HCT116 (cell line): ENCODE measurements around the gene DIDO1. TPM values are rescaled to one million over a fixed set of nuclear protein-coding genes. Genes with fewer than 3 reads are reported as not detected.

ENCODE experiments used
- ATAC-seq: fragments of 200-7000 bp; cut with Tn5 transposase; 2 replicates; pipeline ENCODE4 v1.9.1; 2020; ENCODE audit warnings: mild to moderate bottlenecking, moderate library complexity
- BruUV-seq: library from RNA; stranded (reverse); fragments of 400-500 nt; replicated peaks from 2 replicates; lab custom pipeline; 2021; lab: Mats Ljungman, UMichigan
- CTCF ChIA-PET: fragments of 300-600 bp; sonication (Branson Sonifier 250); formaldehyde crosslinking; loops from one replicate; lab custom pipeline; 2021; ENCODE audit warnings: antibody characterized with exemption; lab: Charles Lee
- POLR2A ChIA-PET: fragments of 300-600, 350-600 bp; sonication (Branson Sonifier 250); formaldehyde crosslinking; loops from one replicate; lab custom pipeline; 2021; ENCODE audit warnings: antibody characterized with exemption; lab: Charles Lee
- RAD21 ChIA-PET, 2 experiments: fragments of 300-600 bp; sonication (Branson Sonifier 250); formaldehyde crosslinking; loops; one replicate each; lab custom pipeline; 2023; ENCODE audit warnings: low total read pairs in 2 of 2; ENCODE audit not compliant: uncharacterized antibody in 2 of 2, unreplicated experiment in 2 of 2, low non-redundant PET in 1 of 2; lab: Charles Lee
- DNase-seq: peaks from one replicate; pipeline ENCODE4 v3.0.0-alpha.2; 2010; ENCODE audit warnings: low read depth, low spot score
- H2AFZ ChIP-seq: fragments of 200-600 bp; shearing (Covaris generic), sonication (generic); 2 replicates; pipeline ENCODE4 v1.6.1; 2017; ENCODE audit warnings: low read depth, mixed run types, mixed read lengths, antibody characterized with exemption, low read length; ENCODE audit not compliant: poor library complexity, severe bottlenecking
- H3K27ac ChIP-seq: 2 replicates; pipeline ENCODE4 v1.5.1; 2012; ENCODE audit warnings: low read depth, low read length
- H3K27me3 ChIP-seq: fragments of 200-600 bp; sonication (generic); 2 replicates; pipeline ENCODE4 v1.6.1; 2016; ENCODE audit warnings: mixed run types, low read length, mixed read lengths; ENCODE audit not compliant: insufficient read depth
- H3K36me3 ChIP-seq, 2 experiments: fragments of 200-500 bp in 1 of 2; fragments of 200-600 bp in 1 of 2; sonication (Bioruptor generic) in 1 of 2; sonication (generic) in 1 of 2; 2 replicates each; pipeline versions ENCODE4 v1.5.1 to v1.6.1; 2014 to 2016; ENCODE audit warnings: low read length in 2 of 2, inconsistent platforms in 1 of 2, mixed read lengths in 1 of 2, mixed run types in 1 of 2; ENCODE audit not compliant: insufficient read depth in 2 of 2, control insufficient read depth in 1 of 2
- H3K4me1 ChIP-seq, 2 experiments: fragments of 200-600 bp in 1 of 2; sonication (generic) in 1 of 2; 2 replicates each; pipeline versions ENCODE4 v1.5.1 to v1.6.1; 2012 to 2017; ENCODE audit warnings: low read length in 2 of 2, inconsistent platforms in 1 of 2, mild to moderate bottlenecking in 1 of 2, mixed read lengths in 1 of 2, mixed run types in 1 of 2, moderate library complexity in 1 of 2; ENCODE audit not compliant: insufficient read depth in 2 of 2, control insufficient read depth in 1 of 2
- H3K4me2 ChIP-seq: fragments of 200-600 bp; sonication (generic); 2 replicates; pipeline ENCODE4 v1.6.1; 2017; ENCODE audit warnings: mixed run types, low read length, mixed read lengths
- H3K4me3 ChIP-seq, 2 experiments: fragments of 200-600 bp in 1 of 2; sonication (generic) in 1 of 2; replicated peaks in 1 of 2; 2 replicates each; pipeline ENCODE4 v1.5.1; 2011 to 2016; ENCODE audit warnings: low read length in 2 of 2, control low read depth in 1 of 2, low read depth in 1 of 2, mild to moderate bottlenecking in 1 of 2, mixed read lengths in 1 of 2, mixed run types in 1 of 2
- H3K79me2 ChIP-seq: fragments of 200-600 bp; sonication (generic); 2 replicates; pipeline ENCODE4 v1.6.1; 2017; ENCODE audit warnings: mild to moderate bottlenecking, mixed run types, low read length, moderate library complexity, mixed read lengths; ENCODE audit not compliant: insufficient read depth
- H3K9ac ChIP-seq: fragments of 200-600 bp; sonication (generic); 2 replicates; pipeline ENCODE4 v1.6.1; 2016; ENCODE audit warnings: low read length, mixed read lengths
- H3K9me2 ChIP-seq: fragments of 200-600 bp; sonication (generic), shearing (Covaris generic); 2 replicates; pipeline ENCODE4 v1.6.1; 2017; ENCODE audit warnings: mixed run types, mild to moderate bottlenecking, moderate library complexity; ENCODE audit not compliant: insufficient read depth
- H3K9me3 ChIP-seq, 2 experiments: fragments of 200-500 bp in 1 of 2; fragments of 200-600 bp in 1 of 2; sonication (Bioruptor generic) in 1 of 2; sonication (generic) in 1 of 2; 2 replicates each; pipeline ENCODE4 v1.6.1; 2014 to 2017; ENCODE audit warnings: low read length in 2 of 2, mixed read lengths in 2 of 2, inconsistent platforms in 1 of 2, low read depth in 1 of 2, mild to moderate bottlenecking in 1 of 2, mixed run types in 1 of 2, moderate library complexity in 1 of 2; ENCODE audit not compliant: control insufficient read depth in 1 of 2, insufficient read depth in 1 of 2
- H4K20me1 ChIP-seq: fragments of 200-600 bp; sonication (generic), shearing (Covaris generic); 2 replicates; pipeline ENCODE4 v1.6.1; 2017; ENCODE audit warnings: mixed run types, mild to moderate bottlenecking, moderate library complexity; ENCODE audit not compliant: insufficient read depth
- ATF3 ChIP-seq: IDR thresholded peaks from 2 replicates; pipeline ENCODE4 v1.6.1; 2012
- ELF1 ChIP-seq: IDR thresholded peaks from 2 replicates; pipeline ENCODE4 v1.6.1; 2012; ENCODE audit warnings: low read depth, borderline replicate concordance
- EZH2 ChIP-seq: fragments of 200-600 bp; sonication (generic); IDR thresholded peaks from 2 replicates; pipeline ENCODE4 v1.6.1; 2017; ENCODE audit warnings: antibody characterized with exemption, mixed run types
- FOSL1 ChIP-seq: IDR thresholded peaks from 2 replicates; pipeline ENCODE4 v1.6.1; 2012; ENCODE audit warnings: low read depth
- POLR2A ChIP-seq: IDR thresholded peaks from 2 replicates; pipeline ENCODE4 v1.7.0; 2011; ENCODE audit warnings: borderline replicate concordance; ENCODE audit not compliant: insufficient read depth, insufficient read length; ENCODE audit errors: extremely low read depth
- RAD21 ChIP-seq: IDR thresholded peaks from 2 replicates; pipeline ENCODE4 v1.6.1; 2012; ENCODE audit warnings: low read depth, mild to moderate bottlenecking
- YY1 ChIP-seq: IDR thresholded peaks from 2 replicates; pipeline ENCODE4 v1.6.1; 2011; ENCODE audit warnings: low read length, low read depth, moderate library complexity, mild to moderate bottlenecking; ENCODE audit not compliant: insufficient replicate concordance; ENCODE audit errors: extremely low read depth
- intact Hi-C: fragments of 100-400 bp; cut with micrococcal nuclease; formaldehyde crosslinking; loops from 2 replicates; pipeline ENCODE4 v1.10.0; 2022
- total RNA-seq: library from RNA; stranded (reverse); gene quantifications from one replicate; pipeline ENCODE4 v1.2.1, GENCODE V29; 2021; ENCODE audit not compliant: unreplicated experiment
- TF ChIP-seq, protein P1 (sequence below): IDR thresholded peaks from 2 replicates; pipeline ENCODE4 v1.6.1; 2012; ENCODE audit warnings: low read depth

Gene DIDO1
- total RNA-seq, 1 experiment from 2014 or later: 41.4 TPM

DNA sequence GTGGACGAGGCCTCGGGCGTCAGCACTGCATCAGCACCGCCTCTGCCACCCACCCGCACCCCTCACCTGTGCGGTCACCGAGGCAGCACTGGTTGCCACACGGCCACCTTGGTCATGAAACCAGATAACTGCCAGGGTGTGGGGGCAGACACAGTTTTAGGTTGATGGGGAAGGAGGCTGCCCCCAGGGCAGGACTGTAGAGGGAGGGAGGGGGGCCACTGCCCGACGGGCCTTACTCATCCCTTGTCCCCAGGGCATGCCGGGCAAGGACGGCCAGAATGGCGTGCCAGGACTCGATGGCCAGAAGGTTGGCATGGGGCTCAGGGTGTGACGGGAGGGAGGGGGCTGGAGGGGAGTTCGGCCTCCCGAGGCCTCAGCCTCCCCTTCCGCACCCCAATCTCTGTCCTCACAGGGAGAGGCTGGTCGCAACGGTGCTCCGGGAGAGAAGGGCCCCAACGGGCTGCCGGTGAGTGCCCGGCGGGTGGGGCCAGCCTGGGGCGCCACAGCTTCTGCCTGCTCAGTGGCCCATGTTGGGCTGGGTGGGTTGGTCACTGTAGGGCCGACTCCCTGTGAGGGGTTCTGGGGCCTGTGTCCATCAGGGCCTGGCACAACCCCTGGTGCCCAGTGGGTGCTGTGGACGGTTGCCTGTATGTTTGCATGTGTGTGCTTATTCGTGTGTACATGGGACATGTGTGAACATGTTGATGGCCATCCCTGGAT lies 97.6 kb downstream of the DIDO1 start:
- intact Hi-C loops: no loop called here
- Histone ChIP-seq H2AFZ (no peak overlapping the region), H3K9me3 (no peaks in the 10 kb centered on the region), H3K79me2 (no peaks in the 10 kb centered on the region), H3K4me3 (no peak overlapping the region), H3K4me1 (peaks cover 29 to 33% of the 10 kb centered on the region in 2 experiments), H3K9ac (no peak overlapping the region), H3K27me3 (no peaks in the 10 kb centered on the region), H4K20me1 (no peaks in the 10 kb centered on the region), H3K4me2 (no peak overlapping the region), H3K27ac (no peak overlapping the region), H3K36me3 (no peaks in the 10 kb centered on the region), H3K9me2 (no peaks in the 10 kb centered on the region)
- ATAC-seq (no peak), DNase-seq (no peak)
- RAD21 ChIA-PET: no interaction called here
- no TSS peak for BruUV-seq
- CTCF ChIA-PET: no interaction called here
- TF ChIP-seq FOSL1: no peak
- POLR2A ChIA-PET: interaction anchor here (0.6 kb wide), 1 partner anchor 442 kb away, joined by 7 read pairs; the partner anchor contains the start of gene RPS21

- H3K9me2 ChIP-seq: no peaks in the 10 kb centered on the region
- peaks cover 31 to 38% of the 10 kb centered on the region in 2 experiments for H3K4me1 ChIP-seq
- no peak overlapping the region for H3K4me2 ChIP-seq
- BruUV-seq: no TSS peak
- H4K20me1 ChIP-seq: no peaks in the 10 kb centered on the region
- no peaks in the 10 kb centered on the region for H3K9me3 ChIP-seq
- RAD21 ChIA-PET: no interaction called here
- no peak overlapping the region for H3K9ac ChIP-seq
- intact Hi-C loops: no loop called here
- H3K27ac ChIP-seq: no peak overlapping the region
- H3K79me2 ChIP-seq: no peaks in the 10 kb centered on the region
- CTCF ChIA-PET: no interaction called here
- no peak for ATAC-seq
- H3K36me3 ChIP-seq: no peaks in the 10 kb centered on the region
- no peak for TF ChIP-seq FOSL1
- TF ChIP-seq, protein P1, sequence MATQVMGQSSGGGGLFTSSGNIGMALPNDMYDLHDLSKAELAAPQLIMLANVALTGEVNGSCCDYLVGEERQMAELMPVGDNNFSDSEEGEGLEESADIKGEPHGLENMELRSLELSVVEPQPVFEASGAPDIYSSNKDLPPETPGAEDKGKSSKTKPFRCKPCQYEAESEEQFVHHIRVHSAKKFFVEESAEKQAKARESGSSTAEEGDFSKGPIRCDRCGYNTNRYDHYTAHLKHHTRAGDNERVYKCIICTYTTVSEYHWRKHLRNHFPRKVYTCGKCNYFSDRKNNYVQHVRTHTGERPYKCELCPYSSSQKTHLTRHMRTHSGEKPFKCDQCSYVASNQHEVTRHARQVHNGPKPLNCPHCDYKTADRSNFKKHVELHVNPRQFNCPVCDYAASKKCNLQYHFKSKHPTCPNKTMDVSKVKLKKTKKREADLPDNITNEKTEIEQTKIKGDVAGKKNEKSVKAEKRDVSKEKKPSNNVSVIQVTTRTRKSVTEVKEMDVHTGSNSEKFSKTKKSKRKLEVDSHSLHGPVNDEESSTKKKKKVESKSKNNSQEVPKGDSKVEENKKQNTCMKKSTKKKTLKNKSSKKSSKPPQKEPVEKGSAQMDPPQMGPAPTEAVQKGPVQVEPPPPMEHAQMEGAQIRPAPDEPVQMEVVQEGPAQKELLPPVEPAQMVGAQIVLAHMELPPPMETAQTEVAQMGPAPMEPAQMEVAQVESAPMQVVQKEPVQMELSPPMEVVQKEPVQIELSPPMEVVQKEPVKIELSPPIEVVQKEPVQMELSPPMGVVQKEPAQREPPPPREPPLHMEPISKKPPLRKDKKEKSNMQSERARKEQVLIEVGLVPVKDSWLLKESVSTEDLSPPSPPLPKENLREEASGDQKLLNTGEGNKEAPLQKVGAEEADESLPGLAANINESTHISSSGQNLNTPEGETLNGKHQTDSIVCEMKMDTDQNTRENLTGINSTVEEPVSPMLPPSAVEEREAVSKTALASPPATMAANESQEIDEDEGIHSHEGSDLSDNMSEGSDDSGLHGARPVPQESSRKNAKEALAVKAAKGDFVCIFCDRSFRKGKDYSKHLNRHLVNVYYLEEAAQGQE: no peak
- TF ChIP-seq RAD21: no peak
- no peak for TF ChIP-seq EZH2
- TF ChIP-seq ATF3: no peak
- no peak for TF ChIP-seq ELF1
- TF ChIP-seq YY1: no peak
- no peak for TF ChIP-seq POLR2A
- H3K4me3 ChIP-seq: no peak overlapping the region
- POLR2A ChIA-PET: no interaction called here
- no peaks in the 10 kb centered on the region for H3K27me3 ChIP-seq
- no peak for DNase-seq
- H2AFZ ChIP-seq: no peak overlapping the region
Observed at GRCh38 chr20:62828051-62828450, 98.3 kb downstream of the DIDO1 start.
